D721Med (cell line): ENCODE data around the gene SMAD1.

ENCODE experiments used
- DNase-seq: peaks from one replicate; pipeline ENCODE4 v3.0.0; 2011; ENCODE audit warnings: low spot score; ENCODE audit not compliant: insufficient read length
- FAIRE-seq: peaks from 2 replicates; lab custom pipeline; 2011; peaks lifted over from hg19 to GRCh38; lab: Jason Lieb, UNC
- CTCF ChIP-seq: IDR thresholded peaks from 2 replicates; pipeline ENCODE4 v1.5.1; 2012; ENCODE audit warnings: mild to moderate bottlenecking, control low read depth; ENCODE audit not compliant: insufficient read depth; ENCODE audit errors: missing control alignments

The SMAD1 gene

GRCh38 chr4:145440292-145441007, 41.2 kb upstream of the SMAD1 start:
- no peak for DNase-seq
- FAIRE-seq = no peak
- TF ChIP-seq CTCF = no peak

GRCh38 chr4:145446184-145446583, 35.5 kb upstream of the SMAD1 start:
- no peak for TF ChIP-seq CTCF
- DNase-seq (no peak), FAIRE-seq (no peak)

GRCh38 chr4:145451895-145452294, 29.8 kb upstream of the SMAD1 start:
- FAIRE-seq = no peak
- no peak for TF ChIP-seq CTCF
- no peak for DNase-seq

GRCh38 chr4:145452447-145453162, 29.0 kb upstream of the SMAD1 start:
- FAIRE-seq = no peak
- DNase-seq = no peak
- no peak for TF ChIP-seq CTCF

GRCh38 chr4:145453163-145453520, 28.5 kb upstream of the SMAD1 start:
- no peak for TF ChIP-seq CTCF
- FAIRE-seq = no peak
- no peak for DNase-seq

- DNase-seq = no peak
- FAIRE-seq = no peak
- no peak for TF ChIP-seq CTCF
Observed at GRCh38 chr4:145473203-145473602, 8.4 kb upstream of the SMAD1 start.

- TF ChIP-seq CTCF = no peak
- DNase-seq (no peak), FAIRE-seq (no peak)
Observed at GRCh38 chr4:145480257-145480656, 1.4 kb upstream of the SMAD1 start.
